Measurements from ENCODE around the gene CAMTA1. TPM values are rescaled to one million over a fixed set of nuclear protein-coding genes. Genes with fewer than 3 reads are reported as not detected.
"Not testable (repeated sequence)": the region's sequence is repeated elsewhere in the genome, so short reads cannot be mapped to it uniquely, and the experiment has no call there.

The CAMTA1 gene
- total and polyA plus RNA-seq, 4 donors, result 90.5 to 236 (median 195) TPM

DNA sequence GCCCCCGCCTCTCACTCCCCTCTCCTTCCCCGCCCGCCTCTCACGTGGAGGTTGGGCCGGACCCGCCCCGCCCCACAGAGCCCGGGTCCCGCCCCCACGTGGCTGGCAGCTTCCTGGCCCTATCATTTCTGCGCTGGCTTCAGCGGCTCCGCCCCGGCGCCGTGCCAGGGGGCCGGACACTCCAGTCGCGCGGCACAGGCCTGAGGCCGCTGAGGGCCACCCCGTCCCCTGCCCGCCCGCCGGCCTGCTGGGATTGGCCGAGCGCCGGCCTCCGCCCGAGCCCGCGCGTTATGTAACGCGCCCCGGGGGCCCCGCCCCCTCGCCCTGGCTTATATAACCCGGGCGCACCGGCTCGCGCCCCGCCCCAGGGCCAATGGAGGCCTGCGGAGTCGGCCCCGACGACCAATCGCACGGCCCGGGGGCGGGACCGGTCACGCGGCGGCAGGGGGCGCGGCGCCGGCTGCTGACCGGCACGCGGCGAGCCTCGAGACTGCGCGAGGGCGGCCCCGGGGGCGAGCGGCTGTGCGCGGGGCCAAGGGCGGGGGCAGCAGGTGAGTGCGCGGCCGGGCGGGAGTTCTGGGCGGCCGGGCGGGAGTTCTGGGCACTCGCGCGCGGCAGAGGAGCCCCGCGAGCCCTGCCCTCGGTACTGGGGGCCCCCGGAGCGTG is 998.7 kb downstream of the CAMTA1 start, which contains the start of gene PER3:
TSS of gene PER3 (plus strand) at position 466 of the 666 bp plus-strand sequence. CDS start 587 bp downstream, outside the sequence.
- under 1% methylated on average over 89 of the region's 90 CpGs for WGBS (ENCODE audit: insufficient coverage)
- peak within 1 kb of the TSS; percentile 38 for H3K27ac ChIP-seq (ENCODE audit: low read depth, low read length)
- peak within 1 kb of the TSS; percentile 51 for H3K4me3 ChIP-seq (ENCODE audit: low read depth, low read length)
- DNase-seq (ENCODE audit: low read depth in 4 of 6, low spot score in 6 of 6), result peak; percentile 83 to 97 (median 90)
- no peaks in the 10 kb centered on the region for H3K27me3 ChIP-seq (ENCODE audit: control insufficient read depth, insufficient read depth, low read length)
- H3K36me3 ChIP-seq (ENCODE audit: control insufficient read depth, insufficient read depth, low read length), result no peaks in the 10 kb centered on the region
- peaks cover 14% of the 10 kb centered on the region for H3K4me1 ChIP-seq (ENCODE audit: control insufficient read depth, insufficient read depth, low read length)
- H3K9me3 ChIP-seq (ENCODE audit: control insufficient read depth, insufficient read depth, low read length), result no peaks in the 10 kb centered on the region

DNA sequence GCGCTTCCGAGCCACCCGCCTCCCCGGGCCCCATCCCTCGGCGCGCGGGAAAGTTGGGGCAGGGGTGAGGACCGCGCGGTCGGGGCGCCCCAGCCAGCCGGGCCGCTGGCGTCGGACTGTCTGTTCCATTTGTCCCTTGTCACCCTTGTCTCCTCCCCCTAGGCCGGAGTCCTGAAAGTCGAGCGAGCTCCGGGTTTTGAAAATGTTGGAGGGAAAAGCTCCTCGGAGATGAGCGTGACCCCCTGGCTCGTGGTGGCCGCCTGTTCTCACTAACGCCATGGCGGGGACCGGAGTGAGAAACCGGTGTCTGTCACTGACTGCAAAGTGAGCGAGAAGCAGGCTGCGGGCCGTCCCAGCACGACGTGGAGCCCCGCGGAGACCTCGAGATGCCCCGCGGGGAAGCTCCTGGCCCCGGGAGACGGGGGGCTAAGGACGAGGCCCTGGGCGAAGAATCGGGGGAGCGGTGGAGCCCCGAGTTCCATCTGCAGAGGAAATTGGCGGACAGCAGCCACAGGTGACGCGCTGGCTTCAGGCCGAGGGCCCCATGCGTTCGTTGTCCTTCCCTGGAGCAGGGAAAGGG is 999.3 kb downstream of the CAMTA1 start:
- H3K27ac ChIP-seq (ENCODE audit: low read depth, low read length), result no peak overlapping the region
- H3K9me3 ChIP-seq (ENCODE audit: control insufficient read depth, insufficient read depth, low read length), result no peaks in the 10 kb centered on the region
- no peaks in the 10 kb centered on the region for H3K27me3 ChIP-seq (ENCODE audit: control insufficient read depth, insufficient read depth, low read length)
- DNase-seq (ENCODE audit: low read depth in 4 of 6, low spot score in 6 of 6), result no peak
- H3K4me1 ChIP-seq (ENCODE audit: control insufficient read depth, insufficient read depth, low read length), result peaks cover 14% of the 10 kb centered on the region
- WGBS (ENCODE audit: insufficient coverage), result 34% methylated on average over 52 of the region's 52 CpGs
- H3K36me3 ChIP-seq (ENCODE audit: control insufficient read depth, insufficient read depth, low read length), result no peaks in the 10 kb centered on the region
- peak overlapping the region; percentile 27 for H3K4me3 ChIP-seq (ENCODE audit: low read depth, low read length)

DNA sequence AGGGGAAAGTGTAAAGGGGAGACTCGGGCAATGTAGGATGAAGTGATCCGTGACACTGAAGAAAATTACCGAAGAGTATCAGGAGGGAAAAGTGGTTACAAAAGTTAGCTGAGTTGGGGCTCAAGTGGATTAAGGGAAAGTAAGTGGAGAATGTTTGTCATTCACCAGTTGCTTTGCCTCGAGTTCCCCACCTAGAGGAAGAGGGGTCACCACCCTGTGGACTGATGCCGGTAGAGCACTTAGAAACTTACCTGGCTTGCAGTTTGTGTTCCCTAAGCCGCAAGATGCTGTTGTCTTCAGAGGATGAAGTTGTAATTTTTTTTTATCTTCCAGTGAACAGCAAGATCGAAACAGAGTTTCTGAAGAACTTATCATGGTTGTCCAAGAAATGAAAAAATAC is 999.9 kb downstream of the CAMTA1 start:
- no peaks in the 10 kb centered on the region for H3K36me3 ChIP-seq (ENCODE audit: control insufficient read depth, insufficient read depth, low read length)
- no peak overlapping the region for H3K4me3 ChIP-seq (ENCODE audit: low read depth, low read length)
- no peaks in the 10 kb centered on the region for H3K9me3 ChIP-seq (ENCODE audit: control insufficient read depth, insufficient read depth, low read length)
- 93% methylated on average over 6 of the region's 7 CpGs for WGBS (ENCODE audit: insufficient coverage)
- no peak overlapping the region for H3K27ac ChIP-seq (ENCODE audit: low read depth, low read length)
- H3K27me3 ChIP-seq (ENCODE audit: control insufficient read depth, insufficient read depth, low read length), result no peaks in the 10 kb centered on the region
- no peak for DNase-seq (ENCODE audit: low read depth in 4 of 6, low spot score in 6 of 6)
- H3K4me1 ChIP-seq (ENCODE audit: control insufficient read depth, insufficient read depth, low read length), result peaks cover 14% of the 10 kb centered on the region

DNA sequence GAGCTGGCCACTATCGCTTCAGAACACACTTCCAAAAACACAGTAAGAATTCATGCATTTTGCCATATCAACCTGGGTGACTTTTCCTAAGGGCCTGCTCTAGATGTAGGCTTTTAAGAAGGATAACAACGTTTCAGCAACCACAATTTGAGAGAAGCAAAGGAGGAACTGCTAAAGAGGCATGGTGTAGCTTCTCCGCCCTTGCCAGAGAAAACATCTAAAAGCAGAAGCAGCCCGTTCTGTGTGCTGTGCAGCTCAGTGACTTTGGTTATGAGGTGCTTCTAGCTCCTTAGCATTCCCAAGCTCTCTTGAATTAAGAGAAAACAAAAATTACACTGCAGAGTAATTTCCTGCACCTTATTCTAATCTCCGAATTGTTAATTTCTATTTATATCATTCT is 1001.5 kb downstream of the CAMTA1 start:
- H3K27me3 ChIP-seq (ENCODE audit: control insufficient read depth, insufficient read depth, low read length), result no peaks in the 10 kb centered on the region
- no peak overlapping the region for H3K4me3 ChIP-seq (ENCODE audit: low read depth, low read length)
- WGBS (ENCODE audit: insufficient coverage), result 87% methylated on average over 4 of the region's 5 CpGs
- no peaks in the 10 kb centered on the region for H3K36me3 ChIP-seq (ENCODE audit: control insufficient read depth, insufficient read depth, low read length)
- peaks cover 14% of the 10 kb centered on the region for H3K4me1 ChIP-seq (ENCODE audit: control insufficient read depth, insufficient read depth, low read length)
- no peak overlapping the region for H3K27ac ChIP-seq (ENCODE audit: low read depth, low read length)
- H3K9me3 ChIP-seq (ENCODE audit: control insufficient read depth, insufficient read depth, low read length), result peaks cover 5% of the 10 kb centered on the region
- no peak for DNase-seq (ENCODE audit: low read depth in 4 of 6, low spot score in 6 of 6)

DNA sequence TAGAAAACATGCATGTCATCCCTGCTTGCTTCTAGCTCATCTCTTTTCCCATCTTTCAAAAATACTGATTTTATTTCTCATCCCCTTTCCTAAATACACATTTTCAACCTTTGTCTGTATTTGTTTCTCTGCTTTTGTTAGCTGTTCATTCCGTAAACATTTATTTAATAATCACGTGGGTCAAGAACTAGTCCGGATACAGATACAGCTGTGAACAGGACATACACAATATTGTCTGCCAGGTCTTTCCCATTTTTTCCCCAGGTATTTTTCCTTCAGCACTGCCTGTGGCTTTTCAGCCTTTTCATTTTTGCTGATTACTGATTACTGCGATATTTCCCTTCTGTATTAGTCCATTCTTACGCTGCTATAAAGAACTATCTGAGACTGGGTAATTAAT is 1004.6 kb downstream of the CAMTA1 start:
- 100% methylated on average over 1 of the region's 5 CpGs for WGBS (ENCODE audit: insufficient coverage)
- no peaks in the 10 kb centered on the region for H3K36me3 ChIP-seq (ENCODE audit: control insufficient read depth, insufficient read depth, low read length)

DNA sequence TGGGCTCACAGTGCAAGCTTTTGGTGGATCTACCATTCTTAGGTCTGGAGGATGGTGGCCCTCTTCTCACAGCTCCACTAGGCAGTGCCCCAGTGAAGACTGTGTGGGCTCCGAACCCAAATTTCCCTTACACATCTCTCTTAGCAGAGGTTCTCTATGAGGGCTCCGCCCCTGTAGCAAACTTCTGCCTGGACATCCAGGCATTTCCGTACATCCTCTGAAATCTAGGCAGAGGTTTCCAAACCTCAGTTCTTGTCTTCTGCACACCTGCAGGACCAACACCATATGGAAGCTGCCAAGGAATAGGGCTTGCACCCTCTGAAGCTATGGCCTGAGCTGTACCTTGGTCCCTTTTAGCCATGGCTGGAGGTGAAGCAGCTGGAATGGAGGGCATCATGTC is 1005.8 kb downstream of the CAMTA1 start:
- not testable (repeated sequence) for H3K36me3 ChIP-seq (ENCODE audit: control insufficient read depth, insufficient read depth, low read length); H3K9me3 ChIP-seq (ENCODE audit: control insufficient read depth, insufficient read depth, low read length); H3K4me3 ChIP-seq (ENCODE audit: low read depth, low read length); H3K27ac ChIP-seq (ENCODE audit: low read depth, low read length); DNase-seq (ENCODE audit: low read depth in 4 of 6, low spot score in 6 of 6); H3K4me1 ChIP-seq (ENCODE audit: control insufficient read depth, insufficient read depth, low read length); H3K27me3 ChIP-seq (ENCODE audit: control insufficient read depth, insufficient read depth, low read length)
- 100% methylated on average over 2 of the region's 3 CpGs for WGBS (ENCODE audit: insufficient coverage)

More for the DNA sequence above, 1004.6 kb downstream of the CAMTA1 start:
- Histone ChIP-seq H3K9me3 (ENCODE audit: control insufficient read depth, insufficient read depth, low read length) (peaks cover 5% of the 10 kb centered on the region), H3K27me3 (ENCODE audit: control insufficient read depth, insufficient read depth, low read length) (no peaks in the 10 kb centered on the region), H3K4me1 (ENCODE audit: control insufficient read depth, insufficient read depth, low read length) (peaks cover 2% of the 10 kb centered on the region), H3K4me3 (ENCODE audit: low read depth, low read length) (no peak overlapping the region), H3K27ac (ENCODE audit: low read depth, low read length) (no peak overlapping the region)
- no peak for DNase-seq (ENCODE audit: low read depth in 4 of 6, low spot score in 6 of 6)

DNA sequence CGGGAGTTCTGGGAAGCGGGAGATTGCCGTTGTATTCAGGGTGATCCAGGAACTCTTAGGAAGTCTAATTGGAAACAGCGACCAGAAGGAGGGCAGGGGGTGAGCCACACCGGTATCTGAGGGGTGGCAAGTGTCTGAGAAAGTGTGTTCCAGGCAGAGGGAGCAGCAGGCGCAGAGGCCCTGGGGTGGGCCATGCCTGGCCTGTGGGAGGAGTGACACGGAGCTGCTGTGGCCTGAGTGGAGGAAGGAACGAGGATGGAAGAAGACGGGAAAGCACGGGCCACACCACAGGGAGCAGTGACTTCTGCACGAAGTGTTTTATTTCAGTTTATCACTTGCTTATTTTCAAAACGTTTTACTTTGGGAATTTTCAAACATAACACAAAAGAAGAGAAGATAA is 1010.2 kb downstream of the CAMTA1 start:
- 92% methylated on average over 10 of the region's 12 CpGs for WGBS (ENCODE audit: insufficient coverage)
- no peak overlapping the region for H3K4me3 ChIP-seq (ENCODE audit: low read depth, low read length)
- H3K36me3 ChIP-seq (ENCODE audit: control insufficient read depth, insufficient read depth, low read length), result peaks cover 16% of the 10 kb centered on the region

DNA sequence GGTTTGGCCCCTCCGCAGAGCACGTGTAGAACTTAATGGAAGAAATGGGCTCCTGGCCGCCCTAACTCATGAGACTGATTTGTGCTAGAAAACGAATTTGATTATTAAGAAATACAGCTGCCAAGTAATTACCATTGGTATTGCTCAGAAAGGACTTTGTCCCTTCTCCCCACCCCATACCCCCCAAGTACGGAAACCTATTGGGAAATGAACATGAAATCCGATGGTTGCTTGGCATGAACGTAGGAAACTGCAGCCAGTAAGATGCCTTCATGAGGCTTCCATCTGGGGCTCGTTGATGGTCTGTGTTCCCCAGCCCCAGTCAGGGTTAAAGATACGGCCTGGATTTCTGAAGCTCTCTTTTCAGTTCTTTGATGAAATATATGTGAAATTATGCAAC is 1020.2 kb downstream of the CAMTA1 start:
- no peaks in the 10 kb centered on the region for H3K9me3 ChIP-seq (ENCODE audit: control insufficient read depth, insufficient read depth, low read length)
- no peak overlapping the region for H3K4me3 ChIP-seq (ENCODE audit: low read depth, low read length)
- DNase-seq (ENCODE audit: low read depth in 4 of 6, low spot score in 6 of 6), result no peak
- H3K4me1 ChIP-seq (ENCODE audit: control insufficient read depth, insufficient read depth, low read length), result no peaks in the 10 kb centered on the region
- no peaks in the 10 kb centered on the region for H3K27me3 ChIP-seq (ENCODE audit: control insufficient read depth, insufficient read depth, low read length)
- H3K36me3 ChIP-seq (ENCODE audit: control insufficient read depth, insufficient read depth, low read length), result peaks cover 25% of the 10 kb centered on the region
- WGBS (ENCODE audit: insufficient coverage), result 90% methylated on average over 3 of the region's 9 CpGs
- H3K27ac ChIP-seq (ENCODE audit: low read depth, low read length), result no peak overlapping the region

More for the DNA sequence above, 1010.2 kb downstream of the CAMTA1 start:
- H3K27ac ChIP-seq (ENCODE audit: low read depth, low read length), result no peak overlapping the region
- no peaks in the 10 kb centered on the region for H3K27me3 ChIP-seq (ENCODE audit: control insufficient read depth, insufficient read depth, low read length)
- DNase-seq (ENCODE audit: low read depth in 4 of 6, low spot score in 6 of 6), result no peak
- H3K9me3 ChIP-seq (ENCODE audit: control insufficient read depth, insufficient read depth, low read length), result peaks cover 5% of the 10 kb centered on the region
- no peaks in the 10 kb centered on the region for H3K4me1 ChIP-seq (ENCODE audit: control insufficient read depth, insufficient read depth, low read length)

DNA sequence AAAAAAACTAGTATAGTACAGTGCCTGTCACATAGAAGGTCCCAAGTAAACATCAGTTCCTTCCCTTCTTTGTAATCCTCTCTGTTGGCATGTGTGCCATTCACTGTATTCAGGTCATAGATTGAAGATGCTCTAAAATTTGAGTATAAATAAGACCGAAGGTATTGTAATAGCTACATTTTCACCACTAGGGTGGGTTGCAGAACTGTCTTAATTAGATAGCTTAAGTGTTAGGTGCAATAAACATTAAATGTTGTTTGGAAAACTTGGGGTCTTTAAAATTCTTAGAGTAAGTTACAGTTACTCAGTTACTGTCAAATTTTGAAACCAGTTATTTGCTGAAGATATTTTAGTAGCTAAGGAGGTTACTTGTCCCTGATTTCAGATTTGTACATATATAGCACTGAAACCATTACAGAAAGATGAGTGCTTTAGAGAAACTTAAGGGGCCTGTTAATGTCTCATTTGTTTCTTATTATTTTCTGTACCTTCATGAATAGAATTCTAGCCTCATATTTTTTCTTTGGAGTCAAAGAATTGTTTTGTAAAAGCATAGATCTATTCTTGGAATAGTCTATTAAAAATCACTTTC is 1023.1 kb downstream of the CAMTA1 start:
- H3K4me3 ChIP-seq (ENCODE audit: low read depth, low read length), result no peak overlapping the region

More for the DNA sequence above, 1023.1 kb downstream of the CAMTA1 start:
- peaks cover under 1% of the 10 kb centered on the region for H3K9me3 ChIP-seq (ENCODE audit: control insufficient read depth, insufficient read depth, low read length)
- H3K27ac ChIP-seq (ENCODE audit: low read depth, low read length), result no peak overlapping the region
- no peaks in the 10 kb centered on the region for H3K27me3 ChIP-seq (ENCODE audit: control insufficient read depth, insufficient read depth, low read length)
- peaks cover 20% of the 10 kb centered on the region for H3K36me3 ChIP-seq (ENCODE audit: control insufficient read depth, insufficient read depth, low read length)
- H3K4me1 ChIP-seq (ENCODE audit: control insufficient read depth, insufficient read depth, low read length), result no peaks in the 10 kb centered on the region
- no CpG with 5 or more reads among the region's 1 CpG for WGBS (ENCODE audit: insufficient coverage)
- peak in 2 of 6 donors; percentile 32 to 77 for DNase-seq (ENCODE audit: low read depth in 4 of 6, low spot score in 6 of 6)
